ENCODE measurements around the gene RAB28.

The RAB28 gene

GRCh38 chr4:13399257-13399656, 84.9 kb downstream of the RAB28 start:
- no peak for TF ChIP-seq GATA2 (IDR thresholded peaks at IDR 0.05; ENCODE audit: low read depth, low read length)
- TF ChIP-seq GATA3 (IDR thresholded peaks at IDR 0.05; ENCODE audit: low read depth, low read length) = no peak

GRCh38 chr4:13396161-13396560, 88.0 kb downstream of the RAB28 start:
- TF ChIP-seq GATA2 (IDR thresholded peaks at IDR 0.05; ENCODE audit: low read depth, low read length) (no peak), GATA3 (IDR thresholded peaks at IDR 0.05; ENCODE audit: low read depth, low read length) (peak; percentile 80)

GRCh38 chr4:13386405-13387107, 97.6 kb downstream of the RAB28 start:
- TF ChIP-seq GATA3 (IDR thresholded peaks at IDR 0.05; ENCODE audit: low read depth, low read length) = no peak
- no peak for TF ChIP-seq GATA2 (IDR thresholded peaks at IDR 0.05; ENCODE audit: low read depth, low read length)

GRCh38 chr4:13384055-13384454, 100.1 kb downstream of the RAB28 start:
- no peak for TF ChIP-seq GATA2 (IDR thresholded peaks at IDR 0.05; ENCODE audit: low read depth, low read length)
- no peak for TF ChIP-seq GATA3 (IDR thresholded peaks at IDR 0.05; ENCODE audit: low read depth, low read length)

- TF ChIP-seq GATA2 (IDR thresholded peaks at IDR 0.05; ENCODE audit: low read depth, low read length) (no peak), GATA3 (IDR thresholded peaks at IDR 0.05; ENCODE audit: low read depth, low read length) (no peak)
Measured at GRCh38 chr4:13378973-13379759, 105.0 kb downstream of the RAB28 start.

- no peak for TF ChIP-seq GATA2 (IDR thresholded peaks at IDR 0.05; ENCODE audit: low read depth, low read length)
Measured at GRCh38 chr4:13371048-13371447, 113.1 kb downstream of the RAB28 start.

- TF ChIP-seq GATA2 (IDR thresholded peaks at IDR 0.05; ENCODE audit: low read depth, low read length) (no peak), GATA3 (IDR thresholded peaks at IDR 0.05; ENCODE audit: low read depth, low read length) (no peak)
Measured at GRCh38 chr4:13368217-13368616, 115.9 kb downstream of the RAB28 start.

- TF ChIP-seq GATA2 (IDR thresholded peaks at IDR 0.05; ENCODE audit: low read depth, low read length) (no peak), GATA3 (IDR thresholded peaks at IDR 0.05; ENCODE audit: low read depth, low read length) (no peak)
Measured at GRCh38 chr4:13367691-13368090, 116.4 kb downstream of the RAB28 start.

GRCh38 chr4:13367244-13367643, 116.9 kb downstream of the RAB28 start:
- no peak for TF ChIP-seq GATA3 (IDR thresholded peaks at IDR 0.05; ENCODE audit: low read depth, low read length)
- TF ChIP-seq GATA2 (IDR thresholded peaks at IDR 0.05; ENCODE audit: low read depth, low read length) = no peak

GRCh38 chr4:13365195-13365594, 118.9 kb downstream of the RAB28 start:
- no peak for TF ChIP-seq GATA2 (IDR thresholded peaks at IDR 0.05; ENCODE audit: low read depth, low read length)
- no peak for TF ChIP-seq GATA3 (IDR thresholded peaks at IDR 0.05; ENCODE audit: low read depth, low read length)

GRCh38 chr4:13364653-13365052, 119.5 kb downstream of the RAB28 start:
- TF ChIP-seq GATA2 (IDR thresholded peaks at IDR 0.05; ENCODE audit: low read depth, low read length) (no peak), GATA3 (IDR thresholded peaks at IDR 0.05; ENCODE audit: low read depth, low read length) (no peak)

GRCh38 chr4:13364172-13364571, 120.0 kb downstream of the RAB28 start:
- TF ChIP-seq GATA2 (IDR thresholded peaks at IDR 0.05; ENCODE audit: low read depth, low read length) (no peak), GATA3 (IDR thresholded peaks at IDR 0.05; ENCODE audit: low read depth, low read length) (no peak)

GRCh38 chr4:13359809-13360208, 124.3 kb downstream of the RAB28 start:
- TF ChIP-seq GATA3 (IDR thresholded peaks at IDR 0.05; ENCODE audit: low read depth, low read length) (no peak), GATA2 (IDR thresholded peaks at IDR 0.05; ENCODE audit: low read depth, low read length) (no peak)

GRCh38 chr4:13355111-13355880, 128.8 kb downstream of the RAB28 start:
- no peak for TF ChIP-seq GATA2 (IDR thresholded peaks at IDR 0.05; ENCODE audit: low read depth, low read length)
- TF ChIP-seq GATA3 (IDR thresholded peaks at IDR 0.05; ENCODE audit: low read depth, low read length) = no peak
